Measurements from ENCODE around the gene ENOSF1.

The ENOSF1 gene

GRCh38 chr18:706405-706804, 6.0 kb downstream of the ENOSF1 start:
- DNase-seq (ENCODE audit: extremely low read depth, low read depth), result no peak
- no peak for TF ChIP-seq CTCF (IDR thresholded peaks at IDR 0.05; ENCODE audit: low read depth, low read length)

- peak; percentile 54 for DNase-seq (ENCODE audit: extremely low read depth, low read depth)
- TF ChIP-seq CTCF (IDR thresholded peaks at IDR 0.05; ENCODE audit: low read depth, low read length), result no peak
Measured at GRCh38 chr18:703213-703967, 9.0 kb downstream of the ENOSF1 start.

- no peak for DNase-seq (ENCODE audit: extremely low read depth, low read depth)
- no peak for TF ChIP-seq CTCF (IDR thresholded peaks at IDR 0.05; ENCODE audit: low read depth, low read length)
Measured at GRCh38 chr18:697800-698199, 14.6 kb downstream of the ENOSF1 start.

- DNase-seq (ENCODE audit: extremely low read depth, low read depth), result no peak
Measured at GRCh38 chr18:697012-697411, 15.4 kb downstream of the ENOSF1 start.

GRCh38 chr18:693466-694187, 18.8 kb downstream of the ENOSF1 start:
- TF ChIP-seq CTCF (IDR thresholded peaks at IDR 0.05; ENCODE audit: low read depth, low read length), result no peak
- no peak for DNase-seq (ENCODE audit: extremely low read depth, low read depth)

More at GRCh38 chr18:697012-697411, 15.4 kb downstream of the ENOSF1 start:
- no peak for TF ChIP-seq CTCF (IDR thresholded peaks at IDR 0.05; ENCODE audit: low read depth, low read length)

- no peak for DNase-seq (ENCODE audit: extremely low read depth, low read depth)
- TF ChIP-seq CTCF (IDR thresholded peaks at IDR 0.05; ENCODE audit: low read depth, low read length), result no peak
Measured at GRCh38 chr18:692824-693223, 19.6 kb downstream of the ENOSF1 start.

GRCh38 chr18:688323-688722, 24.1 kb downstream of the ENOSF1 start:
- DNase-seq (ENCODE audit: extremely low read depth, low read depth), result no peak
- no peak for TF ChIP-seq CTCF (IDR thresholded peaks at IDR 0.05; ENCODE audit: low read depth, low read length)
